COR-L47 (cell line): ENCODE data around the gene FMO4.
"Not testable (repeated sequence)": the region's sequence is repeated elsewhere in the genome, so short reads cannot be mapped to it uniquely, and the experiment has no call there.

Source experiments
- DNase-seq: peaks from one replicate; lab custom pipeline; 2025; lab: John Stamatoyannopoulos, UW

FMO4 gene

GRCh38 chr1:171335964-171336363, 22.0 kb downstream of the FMO4 start:
- no peak for DNase-seq

- not testable (repeated sequence) for DNase-seq
These were observed 25.4 kb downstream of the FMO4 start for GRCh38 chr1:171339345-171339744.

GRCh38 chr1:171343727-171344472, 29.9 kb downstream of the FMO4 start:
- no peak for DNase-seq

- no peak for DNase-seq
These were observed 30.5 kb downstream of the FMO4 start for GRCh38 chr1:171344473-171344820.

GRCh38 chr1:171345536-171345935, 31.6 kb downstream of the FMO4 start:
- DNase-seq: no peak

GRCh38 chr1:171346881-171347280, 32.9 kb downstream of the FMO4 start:
- no peak for DNase-seq

- no peak for DNase-seq
These were observed 36.6 kb downstream of the FMO4 start for GRCh38 chr1:171350594-171350993.

- no peak for DNase-seq
These were observed 38.0 kb downstream of the FMO4 start for GRCh38 chr1:171351961-171352360.

GRCh38 chr1:171352554-171352953, 38.6 kb downstream of the FMO4 start:
- DNase-seq: no peak

- no peak for DNase-seq
These were observed 41.7 kb downstream of the FMO4 start for GRCh38 chr1:171355727-171356126.

GRCh38 chr1:171357179-171357578, 43.2 kb downstream of the FMO4 start:
- DNase-seq: no peak

- not testable (repeated sequence) for DNase-seq
These were observed 45.3 kb downstream of the FMO4 start for GRCh38 chr1:171359355-171359648.

- not testable (repeated sequence) for DNase-seq
These were observed 45.9 kb downstream of the FMO4 start for GRCh38 chr1:171359731-171360527.

GRCh38 chr1:171366085-171366484, 52.1 kb downstream of the FMO4 start:
- no peak for DNase-seq

GRCh38 chr1:171366816-171367215, 52.8 kb downstream of the FMO4 start:
- DNase-seq: no peak

GRCh38 chr1:171367436-171367835, 53.5 kb downstream of the FMO4 start:
- no peak for DNase-seq

- DNase-seq: no peak
These were observed 58.6 kb downstream of the FMO4 start for GRCh38 chr1:171372418-171373084.

- not testable (repeated sequence) for DNase-seq
These were observed 59.6 kb downstream of the FMO4 start for GRCh38 chr1:171373357-171374122.

GRCh38 chr1:171379846-171380245, 65.9 kb downstream of the FMO4 start:
- DNase-seq: no peak

- DNase-seq: no peak
These were observed 67.9 kb downstream of the FMO4 start for GRCh38 chr1:171381866-171382210.

GRCh38 chr1:171384496-171384895, 70.5 kb downstream of the FMO4 start:
- no peak for DNase-seq

GRCh38 chr1:171389171-171389570, 75.2 kb downstream of the FMO4 start:
- DNase-seq: no peak
